Adrenal gland (tissue), 5 donors: ENCODE results near the gene RYR2.

Experiments used
- CTCF ChIP-seq, 6 experiments: fragments of 450-650 bp in 4 of 6; fragments of 200-600 bp in 2 of 6; sonication (generic) in 1 of 6; IDR thresholded peaks; 1 replicate in 5 of 6; 2 replicates in 1 of 6; pipeline versions ENCODE4 v1.5.1 to v1.8.0; 2016 to 2021; ENCODE audit warnings: antibody characterized with exemption in 6 of 6, mild to moderate bottlenecking in 2 of 6, moderate library complexity in 1 of 6
- POLR2A ChIP-seq, 2 donors: fragments of 450-650 bp; IDR thresholded peaks; one replicate each; pipeline ENCODE4 v1.6.1; 2017; ENCODE audit warnings: antibody characterized with exemption in 2 of 2, mild to moderate bottlenecking in 2 of 2, moderate library complexity in 1 of 2
- donor health status: DM: no; HTN: no; CAD: no.

- TF ChIP-seq POLR2A (IDR thresholded peaks at IDR 0.05) (no peak), CTCF (IDR thresholded peaks at IDR 0.05) (no peak)
These were observed 747.6 kb downstream of the RYR2 start for GRCh38 chr1:237789619-237790018.
